Calu3 (cell line): ENCODE data around the gene SLC7A11. TPM values are rescaled to one million over a fixed set of nuclear protein-coding genes. Genes with fewer than 3 reads are reported as not detected.

Experiments used
- BruUV-seq: library from RNA; stranded (reverse); fragments of 400-500 nt; replicated peaks from 2 replicates; lab custom pipeline; 2021; lab: Mats Ljungman, UMichigan
- CTCF ChIA-PET: fragments of 300-600 bp; sonication (Branson Sonifier 250); formaldehyde crosslinking; loops from one replicate; lab custom pipeline; 2022; ENCODE audit warnings: antibody characterized with exemption; lab: Charles Lee
- DNase-seq: peaks from one replicate; pipeline ENCODE4 v3.0.0; 2022
- H3K27ac Mint-ChIP-seq: one replicate; pipeline ENCODE4 v1.8.0; 2022; ENCODE audit warnings: mixed read lengths; ENCODE audit not compliant: unreplicated experiment
- H3K27me3 Mint-ChIP-seq: one replicate; pipeline ENCODE4 v1.8.0; 2022; ENCODE audit warnings: mixed read lengths; ENCODE audit not compliant: unreplicated experiment
- H3K36me3 Mint-ChIP-seq: one replicate; pipeline ENCODE4 v1.8.0; 2022; ENCODE audit warnings: mild to moderate bottlenecking, moderate library complexity, mixed read lengths; ENCODE audit not compliant: insufficient read depth, unreplicated experiment
- H3K4me1 Mint-ChIP-seq: one replicate; pipeline ENCODE4 v1.8.0; 2022; ENCODE audit warnings: mild to moderate bottlenecking, low read depth, mixed read lengths; ENCODE audit not compliant: unreplicated experiment
- H3K4me3 Mint-ChIP-seq: one replicate; pipeline ENCODE4 v1.8.0; 2022; ENCODE audit warnings: mild to moderate bottlenecking, low read depth, moderate library complexity, mixed read lengths; ENCODE audit not compliant: unreplicated experiment
- H3K9me3 Mint-ChIP-seq: one replicate; pipeline ENCODE4 v1.8.0; 2022; ENCODE audit warnings: low read depth, mixed read lengths; ENCODE audit not compliant: unreplicated experiment
- CTCF ChIP-seq: fragments of 200-600 bp; IDR thresholded peaks from one replicate; pipeline ENCODE4 v1.8.0; 2022; ENCODE audit warnings: antibody characterized with exemption; ENCODE audit not compliant: unreplicated experiment
- intact Hi-C: fragments of 100-400 bp; cut with micrococcal nuclease; formaldehyde crosslinking; loops from one replicate; pipeline ENCODE4 v1.10.0; 2022; ENCODE audit not compliant: unreplicated experiment
- total RNA-seq: library from RNA; stranded (reverse); gene quantifications from 2 replicates; pipeline ENCODE4 v1.2.3, GENCODE V29; 2022

Gene SLC7A11
- total RNA-seq, 1 experiment from 2014 or later: 49.4 TPM

- Mint-ChIP-seq H3K4me3 (no peak overlapping the region), H3K27ac (no peak overlapping the region), H3K4me1 (peaks cover 29% of the 10 kb centered on the region), H3K9me3 (no peaks in the 10 kb centered on the region), H3K36me3 (peaks cover 44% of the 10 kb centered on the region), H3K27me3 (no peaks in the 10 kb centered on the region)
- no TSS peak for BruUV-seq
- no peak for DNase-seq
- intact Hi-C loops: no loop called here
- TF ChIP-seq CTCF: no peak
- CTCF ChIA-PET: interaction anchor here (2.5 kb wide), 1 partner anchor 149 kb away, joined by 14 read pairs; no protein-coding TSS in a partner anchor
Observed at GRCh38 chr4:138184886-138185285, 57.3 kb downstream of the SLC7A11 start.

- intact Hi-C loops: loop anchor here (1.0 to 2.0 kb wide), 4 partner anchors 92 to 394 kb away; no protein-coding TSS in a partner anchor
- Mint-ChIP-seq H3K27me3 (no peaks in the 10 kb centered on the region), H3K9me3 (no peaks in the 10 kb centered on the region), H3K27ac (peak overlapping the region; percentile 58), H3K4me1 (peaks cover 39% of the 10 kb centered on the region), H3K4me3 (no peak overlapping the region), H3K36me3 (peaks cover 60% of the 10 kb centered on the region)
- no TSS peak for BruUV-seq
- CTCF ChIA-PET: interaction anchor here (0.7 to 2.5 kb wide), 6 partner anchors 33 to 312 kb away, joined by 3 to 14 read pairs (median 4); partner anchors contain the start of gene SLC7A11
- DNase-seq: peak; percentile 24
- TF ChIP-seq CTCF: peak; percentile 30
Observed at GRCh38 chr4:138182838-138183426, 59.2 kb downstream of the SLC7A11 start.

GRCh38 chr4:138181287-138181686 is 60.9 kb downstream of the SLC7A11 start:
- CTCF ChIA-PET: no interaction called here
- Mint-ChIP-seq H3K27me3 (no peaks in the 10 kb centered on the region), H3K4me1 (peaks cover 43% of the 10 kb centered on the region), H3K36me3 (peaks cover 72% of the 10 kb centered on the region), H3K9me3 (no peaks in the 10 kb centered on the region), H3K4me3 (no peak overlapping the region), H3K27ac (no peak overlapping the region)
- intact Hi-C loops: no loop called here
- TF ChIP-seq CTCF: no peak
- no peak for DNase-seq
- no TSS peak for BruUV-seq

- no peak for DNase-seq
- intact Hi-C loops: no loop called here
- H3K36me3 Mint-ChIP-seq: peaks cover 86% of the 10 kb centered on the region
- no peaks in the 10 kb centered on the region for H3K27me3 Mint-ChIP-seq
- BruUV-seq: no TSS peak
- CTCF ChIA-PET: no interaction called here
- H3K9me3 Mint-ChIP-seq: no peaks in the 10 kb centered on the region
- no peak overlapping the region for H3K27ac Mint-ChIP-seq
- no peak overlapping the region for H3K4me3 Mint-ChIP-seq
- peaks cover 33% of the 10 kb centered on the region for H3K4me1 Mint-ChIP-seq
- no peak for TF ChIP-seq CTCF
Observed at GRCh38 chr4:138178566-138178965, 63.6 kb downstream of the SLC7A11 start.
